Gastrocnemius medialis (tissue), 4 donors: ENCODE results near the gene GPSM3. TPM values are rescaled to one million over a fixed set of nuclear protein-coding genes. Genes with fewer than 3 reads are reported as not detected.

Source experiments
- ATAC-seq, 2 donors: fragments of 150-250 bp; one replicate each; pipeline ENCODE4 v1.9.1; 2016
- DNase-seq, 2 donors: peaks; one replicate each; pipeline ENCODE4 v3.0.0-alpha.2; 2019
- H3K27ac ChIP-seq, 4 donors: fragments of 200-600 bp; sonication (generic); 1 replicate in 1 of 4; 2 replicates in 3 of 4; pipeline ENCODE4 v1.5.1; 2016 to 2018; ENCODE audit warnings: mild to moderate bottlenecking in 2 of 4, moderate library complexity in 1 of 4
- H3K27me3 ChIP-seq, 3 donors: fragments of 200-600 bp; sonication (generic) in 2 of 3; 1 replicate in 1 of 3; 2 replicates in 2 of 3; pipeline versions ENCODE4 v1.5.1 to v1.6.0; 2016 to 2019; ENCODE audit warnings: mild to moderate bottlenecking in 1 of 3, moderate library complexity in 1 of 3
- H3K36me3 ChIP-seq, 2 donors: fragments of 200-600 bp; sonication (generic) in 1 of 2; one replicate each; pipeline ENCODE4 v1.5.1; 2017 to 2018
- H3K4me1 ChIP-seq, 2 donors: fragments of 200-600 bp; sonication (generic) in 1 of 2; one replicate each; pipeline ENCODE4 v1.5.1; 2016 to 2017; ENCODE audit warnings: mild to moderate bottlenecking in 2 of 2
- H3K4me3 ChIP-seq, 4 donors: fragments of 200-600 bp; sonication (generic) in 3 of 4; 1 replicate in 1 of 4; 2 replicates in 3 of 4; pipeline ENCODE4 v1.5.1; 2016 to 2019; ENCODE audit warnings: mild to moderate bottlenecking in 2 of 4
- H3K9me3 ChIP-seq, 3 donors: fragments of 200-600 bp; sonication (generic) in 2 of 3; 1 replicate in 1 of 3; 2 replicates in 2 of 3; pipeline ENCODE4 v1.5.1; 2016 to 2019
- POLR2A ChIP-seq, 2 donors: fragments of 450-650 bp; IDR thresholded peaks; one replicate each; pipeline ENCODE4 v1.6.1; 2017; ENCODE audit warnings: antibody characterized with exemption in 2 of 2, mild to moderate bottlenecking in 2 of 2, moderate library complexity in 2 of 2
- in situ Hi-C, 4 donors: fragments of 200-750 bp; cut with MboI; loops; one replicate each; pipeline versions ENCODE4 v1.15.0 to v1.8.0; 2017; ENCODE audit warnings: low sequenced_read_pairs in 4 of 4
- intact Hi-C: fragments of 100-400 bp; cut with DNase I; formaldehyde crosslinking; loops from one replicate; pipeline ENCODE4 v1.15.1; 2023; ENCODE audit warnings: low total_unique reads
- total RNA-seq, 4 donors: library from RNA; depleted of rRNA; stranded (reverse); fragments of >200 nt; gene quantifications; one replicate each; pipeline versions ENCODE4 v1.1.0 to v1.2.3, GENCODE V29; 2016
- TF ChIP-seq, protein P1 (sequence below), 5 experiments: fragments of 450-650 bp in 3 of 5; fragments of 200-600 bp in 2 of 5; sonication (generic) in 2 of 5; IDR thresholded peaks in 4 of 5; conservative IDR thresholded peaks in 1 of 5; 1 replicate in 4 of 5; 2 replicates in 1 of 5; pipeline ENCODE4 v1.5.1; 2016 to 2019; ENCODE audit warnings: antibody characterized with exemption in 5 of 5, mild to moderate bottlenecking in 3 of 5, moderate library complexity in 3 of 5

The GPSM3 gene
- total RNA-seq, 4 donors from 2014 or later, result 2.2 to 2.9 (median 2.3) TPM; not detected in 1

GRCh38 chr6:32168350-32168749 is 24.1 kb downstream of the GPSM3 start:
- Histone ChIP-seq H3K36me3 (peaks cover 0 to 42% of the 10 kb centered on the region in 2 donors), H3K27me3 (no peaks in the 10 kb centered on the region), H3K4me1 (no peaks in the 10 kb centered on the region), H3K9me3 (no peaks in the 10 kb centered on the region), H3K27ac (no peak overlapping the region), H3K4me3 (no peak overlapping the region)
- in situ Hi-C loops (no loop called here), intact Hi-C loops (no loop called here)
- ATAC-seq, result no peak
- no peak for DNase-seq
- TF ChIP-seq, protein P1, sequence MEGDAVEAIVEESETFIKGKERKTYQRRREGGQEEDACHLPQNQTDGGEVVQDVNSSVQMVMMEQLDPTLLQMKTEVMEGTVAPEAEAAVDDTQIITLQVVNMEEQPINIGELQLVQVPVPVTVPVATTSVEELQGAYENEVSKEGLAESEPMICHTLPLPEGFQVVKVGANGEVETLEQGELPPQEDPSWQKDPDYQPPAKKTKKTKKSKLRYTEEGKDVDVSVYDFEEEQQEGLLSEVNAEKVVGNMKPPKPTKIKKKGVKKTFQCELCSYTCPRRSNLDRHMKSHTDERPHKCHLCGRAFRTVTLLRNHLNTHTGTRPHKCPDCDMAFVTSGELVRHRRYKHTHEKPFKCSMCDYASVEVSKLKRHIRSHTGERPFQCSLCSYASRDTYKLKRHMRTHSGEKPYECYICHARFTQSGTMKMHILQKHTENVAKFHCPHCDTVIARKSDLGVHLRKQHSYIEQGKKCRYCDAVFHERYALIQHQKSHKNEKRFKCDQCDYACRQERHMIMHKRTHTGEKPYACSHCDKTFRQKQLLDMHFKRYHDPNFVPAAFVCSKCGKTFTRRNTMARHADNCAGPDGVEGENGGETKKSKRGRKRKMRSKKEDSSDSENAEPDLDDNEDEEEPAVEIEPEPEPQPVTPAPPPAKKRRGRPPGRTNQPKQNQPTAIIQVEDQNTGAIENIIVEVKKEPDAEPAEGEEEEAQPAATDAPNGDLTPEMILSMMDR (IDR thresholded peaks at IDR 0.05 in 4 of 5, conservative IDR thresholded peaks at IDR 0.05 in 1 of 5), result no peak
- no peak for TF ChIP-seq POLR2A (IDR thresholded peaks at IDR 0.05)

- DNase-seq (no peak), ATAC-seq (no peak)
- no peak overlapping the region for H3K4me3 ChIP-seq
- H3K27ac ChIP-seq, result no peak overlapping the region
- intact Hi-C loops, result no loop called here
- no peaks in the 10 kb centered on the region for H3K27me3 ChIP-seq
- TF ChIP-seq, protein P1 (IDR thresholded peaks at IDR 0.05 in 4 of 5, conservative IDR thresholded peaks at IDR 0.05 in 1 of 5), result no peak
- no peak for TF ChIP-seq POLR2A (IDR thresholded peaks at IDR 0.05)
- peaks cover 0 to 42% of the 10 kb centered on the region in 2 donors for H3K36me3 ChIP-seq
- H3K9me3 ChIP-seq, result no peaks in the 10 kb centered on the region
- in situ Hi-C loops, result no loop called here
- H3K4me1 ChIP-seq, result no peaks in the 10 kb centered on the region
Observed at GRCh38 chr6:32167761-32168262, 24.6 kb downstream of the GPSM3 start.

GRCh38 chr6:32167154-32167760 is 25.2 kb downstream of the GPSM3 start:
- ATAC-seq (no peak), DNase-seq (no peak)
- H3K27ac ChIP-seq, result no peak overlapping the region
- no peaks in the 10 kb centered on the region for H3K4me1 ChIP-seq
- no peak overlapping the region for H3K4me3 ChIP-seq
- TF ChIP-seq POLR2A (IDR thresholded peaks at IDR 0.05), result no peak
- TF ChIP-seq, protein P1 (IDR thresholded peaks at IDR 0.05 in 4 of 5, conservative IDR thresholded peaks at IDR 0.05 in 1 of 5), result no peak
- H3K27me3 ChIP-seq, result no peaks in the 10 kb centered on the region
- intact Hi-C loops (no loop called here), in situ Hi-C loops (no loop called here)
- peaks cover 0 to 42% of the 10 kb centered on the region in 2 donors for H3K36me3 ChIP-seq
- H3K9me3 ChIP-seq, result no peaks in the 10 kb centered on the region

- Histone ChIP-seq H3K4me1 (no peaks in the 10 kb centered on the region), H3K4me3 (no peak overlapping the region), H3K36me3 (peaks cover 0 to 42% of the 10 kb centered on the region in 2 donors), H3K27ac (no peak overlapping the region), H3K27me3 (no peaks in the 10 kb centered on the region), H3K9me3 (no peaks in the 10 kb centered on the region)
- TF ChIP-seq, protein P1 (IDR thresholded peaks at IDR 0.05 in 4 of 5, conservative IDR thresholded peaks at IDR 0.05 in 1 of 5), result no peak
- TF ChIP-seq POLR2A (IDR thresholded peaks at IDR 0.05), result no peak
- in situ Hi-C loops (no loop called here), intact Hi-C loops (no loop called here)
- DNase-seq (no peak), ATAC-seq (no peak)
Observed at GRCh38 chr6:32166411-32167061, 25.9 kb downstream of the GPSM3 start.
